Right lobe of liver (tissue), 4 donors: Measurements from ENCODE around the gene MAMLD1.

Experiments
- POLR2A ChIP-seq: fragments of 450-650 bp; IDR thresholded peaks from one replicate; pipeline ENCODE4 v1.6.1; 2017; ENCODE audit warnings: antibody characterized with exemption, mild to moderate bottlenecking
- TF ChIP-seq, protein P1 (sequence below), 4 donors: fragments of 200-600 bp in 3 of 4; fragments of 450-650 bp in 1 of 4; IDR thresholded peaks; one replicate each; pipeline versions ENCODE4 v1.5.1 to v1.8.0; 2016 to 2022; ENCODE audit warnings: antibody characterized with exemption in 4 of 4, mild to moderate bottlenecking in 2 of 4
- donor health status: DM: no; HTN: no; CAD: no.
- donor health status: DM: no; HTN: no; CAD: no.
- donor health status: DM: no; HTN: yes; CAD: no.

DNA sequence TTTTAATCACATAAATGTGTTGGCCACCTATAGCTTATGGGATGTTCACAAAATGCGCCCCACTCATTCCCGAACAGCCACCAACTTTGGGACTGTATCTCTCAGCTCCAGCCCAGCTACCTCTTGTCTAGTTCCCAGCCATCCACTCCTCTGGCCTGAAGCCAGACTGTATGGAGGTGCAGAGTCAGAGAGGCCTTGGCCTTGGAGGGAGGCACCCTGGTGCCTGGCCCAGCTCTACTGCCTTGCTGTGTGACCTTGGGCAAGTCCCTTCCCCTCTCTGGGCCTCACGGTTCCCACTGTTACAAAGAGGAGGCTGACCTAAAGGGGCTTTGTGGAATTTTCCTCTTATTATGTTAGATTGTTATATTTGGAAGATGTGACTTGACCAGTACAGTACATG is 13.9 kb downstream of the MAMLD1 start:
- TF ChIP-seq, protein P1, sequence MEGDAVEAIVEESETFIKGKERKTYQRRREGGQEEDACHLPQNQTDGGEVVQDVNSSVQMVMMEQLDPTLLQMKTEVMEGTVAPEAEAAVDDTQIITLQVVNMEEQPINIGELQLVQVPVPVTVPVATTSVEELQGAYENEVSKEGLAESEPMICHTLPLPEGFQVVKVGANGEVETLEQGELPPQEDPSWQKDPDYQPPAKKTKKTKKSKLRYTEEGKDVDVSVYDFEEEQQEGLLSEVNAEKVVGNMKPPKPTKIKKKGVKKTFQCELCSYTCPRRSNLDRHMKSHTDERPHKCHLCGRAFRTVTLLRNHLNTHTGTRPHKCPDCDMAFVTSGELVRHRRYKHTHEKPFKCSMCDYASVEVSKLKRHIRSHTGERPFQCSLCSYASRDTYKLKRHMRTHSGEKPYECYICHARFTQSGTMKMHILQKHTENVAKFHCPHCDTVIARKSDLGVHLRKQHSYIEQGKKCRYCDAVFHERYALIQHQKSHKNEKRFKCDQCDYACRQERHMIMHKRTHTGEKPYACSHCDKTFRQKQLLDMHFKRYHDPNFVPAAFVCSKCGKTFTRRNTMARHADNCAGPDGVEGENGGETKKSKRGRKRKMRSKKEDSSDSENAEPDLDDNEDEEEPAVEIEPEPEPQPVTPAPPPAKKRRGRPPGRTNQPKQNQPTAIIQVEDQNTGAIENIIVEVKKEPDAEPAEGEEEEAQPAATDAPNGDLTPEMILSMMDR (IDR thresholded peaks at IDR 0.05): no peak
- TF ChIP-seq POLR2A: no peak
